Nephron progenitor cell (in vitro differentiated cells): ENCODE measurements around the gene DNAJC22.

Source experiments
- DNase-seq: peaks from one replicate; pipeline ENCODE4 v3.0.0; 2021
- H3K27ac Mint-ChIP-seq: 2 replicates; pipeline ENCODE4 v1.8.0; 2021; ENCODE audit warnings: mild to moderate bottlenecking, moderate library complexity, mixed read lengths
- H3K27me3 Mint-ChIP-seq: 2 replicates; pipeline ENCODE4 v1.8.0; 2021; ENCODE audit warnings: mild to moderate bottlenecking, low read depth, mixed read lengths; ENCODE audit not compliant: poor library complexity
- H3K36me3 Mint-ChIP-seq: 2 replicates; pipeline ENCODE4 v1.8.0; 2021; ENCODE audit warnings: low read depth, mixed read lengths
- H3K4me1 Mint-ChIP-seq: 2 replicates; pipeline ENCODE4 v1.8.0; 2021; ENCODE audit warnings: mixed read lengths
- H3K4me3 Mint-ChIP-seq: 2 replicates; pipeline ENCODE4 v1.8.0; 2021; ENCODE audit warnings: mild to moderate bottlenecking, moderate library complexity, mixed read lengths
- H3K9me3 Mint-ChIP-seq: 2 replicates; pipeline ENCODE4 v1.8.0; 2021; ENCODE audit warnings: mild to moderate bottlenecking, moderate library complexity, mixed read lengths
- TF ChIP-seq, protein P1 (sequence below): fragments of 200-600 bp; sonication (generic); IDR thresholded peaks from 2 replicates; pipeline ENCODE4 v1.5.0; 2021; ENCODE audit warnings: antibody characterized with exemption

The DNAJC22 gene

DNA sequence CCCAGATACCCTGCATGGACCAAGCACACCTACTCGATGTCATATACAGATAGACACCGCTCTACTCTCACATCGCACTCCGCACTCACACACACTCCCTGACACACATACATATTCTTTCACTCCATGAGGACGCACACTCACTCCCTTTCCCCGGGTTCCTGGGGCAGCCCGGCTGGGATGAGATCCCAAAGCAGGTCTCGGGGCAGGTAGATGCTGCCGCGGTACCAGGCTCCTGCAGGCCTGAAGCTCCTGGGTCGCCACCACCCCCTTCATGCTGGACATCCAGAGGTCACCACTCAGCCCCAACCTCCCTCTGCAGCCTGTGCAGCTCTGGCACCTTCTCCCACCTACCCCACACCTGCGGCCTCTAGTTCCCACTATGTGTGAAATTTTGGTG lies 12.0 kb upstream of the DNAJC22 start:
- Mint-ChIP-seq H3K27me3 (peaks cover 80% of the 10 kb centered on the region), H3K9me3 (no peaks in the 10 kb centered on the region), H3K4me1 (peaks cover 39% of the 10 kb centered on the region), H3K36me3 (peaks cover 8% of the 10 kb centered on the region), H3K27ac (no peak overlapping the region), H3K4me3 (no peak overlapping the region)
- DNase-seq = no peak
- TF ChIP-seq, protein P1, sequence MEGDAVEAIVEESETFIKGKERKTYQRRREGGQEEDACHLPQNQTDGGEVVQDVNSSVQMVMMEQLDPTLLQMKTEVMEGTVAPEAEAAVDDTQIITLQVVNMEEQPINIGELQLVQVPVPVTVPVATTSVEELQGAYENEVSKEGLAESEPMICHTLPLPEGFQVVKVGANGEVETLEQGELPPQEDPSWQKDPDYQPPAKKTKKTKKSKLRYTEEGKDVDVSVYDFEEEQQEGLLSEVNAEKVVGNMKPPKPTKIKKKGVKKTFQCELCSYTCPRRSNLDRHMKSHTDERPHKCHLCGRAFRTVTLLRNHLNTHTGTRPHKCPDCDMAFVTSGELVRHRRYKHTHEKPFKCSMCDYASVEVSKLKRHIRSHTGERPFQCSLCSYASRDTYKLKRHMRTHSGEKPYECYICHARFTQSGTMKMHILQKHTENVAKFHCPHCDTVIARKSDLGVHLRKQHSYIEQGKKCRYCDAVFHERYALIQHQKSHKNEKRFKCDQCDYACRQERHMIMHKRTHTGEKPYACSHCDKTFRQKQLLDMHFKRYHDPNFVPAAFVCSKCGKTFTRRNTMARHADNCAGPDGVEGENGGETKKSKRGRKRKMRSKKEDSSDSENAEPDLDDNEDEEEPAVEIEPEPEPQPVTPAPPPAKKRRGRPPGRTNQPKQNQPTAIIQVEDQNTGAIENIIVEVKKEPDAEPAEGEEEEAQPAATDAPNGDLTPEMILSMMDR = no peak

DNA sequence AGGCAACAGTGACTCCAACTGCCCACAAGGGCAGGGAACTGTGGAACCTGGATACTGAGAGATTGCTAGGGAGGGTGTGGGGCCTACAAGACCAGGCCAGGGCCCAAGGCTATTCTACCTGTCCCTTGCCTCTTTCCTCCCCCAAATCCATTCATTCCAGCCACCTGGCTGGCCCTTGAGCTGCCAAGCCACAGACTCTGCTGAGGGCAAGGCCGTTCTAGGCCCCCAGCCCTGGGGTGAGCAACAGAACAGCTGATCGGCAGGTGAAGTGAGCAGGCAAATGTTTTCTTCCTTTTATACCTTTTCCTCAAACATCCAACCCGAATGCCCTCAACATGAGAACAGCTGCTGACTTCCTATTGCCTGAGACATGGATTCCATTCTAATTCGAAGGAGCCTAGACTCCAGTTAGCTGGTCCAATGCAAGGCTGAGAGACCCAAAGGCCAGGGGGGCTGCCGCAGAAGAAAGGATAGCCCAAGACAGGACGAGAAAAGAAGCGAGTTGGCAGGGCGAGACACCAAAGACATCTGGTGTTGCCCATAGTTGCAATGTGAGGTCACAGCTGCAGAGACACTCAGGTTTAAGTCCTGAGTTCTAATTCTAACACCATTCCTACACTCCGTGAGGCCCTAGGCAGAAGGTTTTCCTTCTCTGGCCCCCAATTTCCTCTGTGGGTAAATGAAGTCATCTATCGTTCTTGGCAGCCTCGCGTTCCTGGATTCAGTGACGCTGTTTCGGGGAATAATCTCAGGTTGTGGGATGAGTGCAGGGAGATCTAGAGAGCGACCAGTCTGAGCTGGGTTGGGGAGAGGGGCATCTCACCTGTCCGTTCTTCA lies 11.4 kb upstream of the DNAJC22 start:
- Mint-ChIP-seq H3K4me1 (peaks cover 45% of the 10 kb centered on the region), H3K27me3 (peaks cover 81% of the 10 kb centered on the region), H3K9me3 (no peaks in the 10 kb centered on the region), H3K36me3 (peaks cover 5% of the 10 kb centered on the region), H3K4me3 (peak overlapping the region; percentile 40), H3K27ac (no peak overlapping the region)
- DNase-seq = no peak
- TF ChIP-seq, protein P1 = no peak

DNA sequence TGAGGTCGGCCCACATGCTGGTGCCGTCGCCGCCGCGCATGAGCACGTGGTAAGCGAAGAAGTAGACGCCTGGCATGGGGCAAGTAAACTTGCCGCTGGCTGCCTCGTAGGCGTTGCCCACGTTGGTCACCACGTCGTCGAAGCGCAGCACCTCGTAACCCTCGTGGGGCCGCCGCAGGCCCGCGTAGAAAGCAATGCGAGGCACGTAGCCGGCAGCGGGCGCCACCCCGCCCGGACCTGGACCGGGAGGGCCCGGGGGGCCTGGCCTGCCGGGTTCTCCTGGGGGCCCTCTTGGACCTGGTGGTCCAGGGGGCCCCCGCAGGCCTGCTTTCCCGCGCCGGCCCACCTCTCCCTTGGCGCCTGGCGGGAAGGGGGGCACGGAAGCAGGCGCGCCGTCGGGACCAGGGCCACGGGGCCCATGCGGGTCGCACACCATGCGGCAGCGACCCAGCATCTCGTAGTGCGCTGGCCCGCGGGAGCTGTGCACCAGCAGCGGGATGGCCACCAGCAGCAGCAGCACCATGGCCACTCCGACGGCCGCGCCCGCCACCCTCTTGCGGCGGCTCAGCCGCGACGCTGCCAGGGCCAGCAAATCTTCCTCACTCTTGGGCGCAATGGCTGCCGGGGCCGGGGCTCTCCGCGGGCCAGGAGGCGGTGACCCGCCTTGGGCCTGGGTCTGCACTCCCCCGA lies 10.6 kb upstream of the DNAJC22 start:
- TF ChIP-seq, protein P1 = no peak
- Mint-ChIP-seq H3K27ac (no peak overlapping the region), H3K4me1 (peaks cover 52% of the 10 kb centered on the region), H3K36me3 (peaks cover 5% of the 10 kb centered on the region), H3K27me3 (peaks cover 89% of the 10 kb centered on the region), H3K9me3 (no peaks in the 10 kb centered on the region), H3K4me3 (no peak overlapping the region)
- DNase-seq = no peak

DNA sequence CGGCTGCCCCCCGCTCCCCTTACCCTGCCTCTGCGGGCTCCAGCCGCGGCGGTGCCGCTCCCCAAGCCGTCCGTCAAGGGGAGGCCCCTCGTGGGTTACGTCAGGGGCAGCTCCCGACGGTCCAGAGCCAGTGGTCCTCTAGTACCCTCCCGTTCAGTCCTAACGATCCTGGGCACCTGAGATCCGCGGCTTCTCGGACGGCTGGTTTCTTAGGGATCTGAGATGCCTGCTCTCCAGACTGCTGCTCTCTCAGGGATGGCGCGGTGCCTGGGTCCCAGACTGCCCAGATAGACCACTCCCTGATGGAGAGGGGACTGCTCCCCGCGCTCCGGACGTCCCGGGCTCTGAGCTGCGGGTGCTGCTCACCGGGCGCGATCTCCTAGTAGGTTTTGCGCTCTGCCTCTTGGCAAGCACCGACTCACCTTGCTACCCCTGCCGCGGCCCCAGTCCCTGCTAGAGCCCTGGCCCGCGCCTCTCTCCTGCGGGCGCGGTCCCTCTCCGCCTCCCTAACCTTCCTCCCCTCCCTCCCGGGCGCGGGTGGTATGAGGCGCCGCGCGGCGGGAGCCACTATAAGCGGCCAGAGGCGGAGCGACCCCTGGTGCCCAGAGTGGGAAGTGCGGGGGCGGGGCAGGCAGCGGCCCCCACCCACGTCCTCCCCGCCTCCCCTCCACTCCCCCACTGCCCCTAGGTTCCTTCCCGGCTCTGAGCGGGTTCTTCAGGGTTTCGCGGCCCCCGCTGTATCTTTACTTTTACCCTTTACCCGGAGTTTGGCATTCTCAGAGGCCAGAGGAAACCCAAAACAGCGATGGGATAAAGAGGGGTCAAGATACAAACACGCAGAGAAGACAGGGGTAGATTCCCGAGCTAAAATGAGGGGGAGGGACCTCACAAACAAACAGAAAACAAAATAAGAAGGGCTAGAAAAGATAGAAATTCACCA lies 9.8 kb upstream of the DNAJC22 start, which contains the start of gene C1QL4:
Gene C1QL4 (minus strand): TSS at position 544 of the 940 bp plus-strand sequence. CDS start 711 bp downstream, outside the sequence.
- Mint-ChIP-seq H3K4me3 (peak within 1 kb of the TSS; percentile 74), H3K27me3 (peaks cover 95% of the 10 kb centered on the region)

DNA sequence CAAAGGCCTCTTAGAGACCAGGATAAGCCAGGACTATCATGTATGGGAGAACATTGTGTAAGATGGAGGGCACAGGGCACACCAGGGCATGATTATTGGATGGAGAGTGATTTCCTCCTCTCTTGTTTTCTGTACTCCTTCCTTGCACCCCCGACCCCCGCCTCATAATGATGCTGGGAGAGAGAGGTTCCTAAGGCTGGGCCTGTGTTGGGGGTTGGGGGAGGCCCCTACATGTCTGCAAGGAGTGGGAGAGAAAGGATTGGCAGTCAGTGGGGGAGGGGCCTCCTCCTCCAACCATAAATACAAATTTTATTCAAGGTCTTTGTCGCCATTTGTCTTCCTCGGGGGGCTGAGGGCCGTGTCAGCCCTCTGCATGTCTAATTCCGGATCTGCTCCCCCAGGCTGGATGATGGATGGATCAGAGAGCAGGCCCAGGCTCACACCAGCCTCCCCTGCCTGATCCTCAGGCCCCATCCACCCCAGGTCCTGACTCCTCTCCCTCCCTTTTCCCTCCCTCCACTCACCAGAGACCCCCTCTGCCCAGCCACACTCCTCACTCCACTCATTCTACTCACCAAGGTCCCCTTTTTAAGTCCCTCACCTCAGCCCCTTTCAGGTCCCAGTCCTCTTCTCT lies 7.7 kb upstream of the DNAJC22 start:
- Mint-ChIP-seq H3K4me1 (peaks cover 58% of the 10 kb centered on the region), H3K27me3 (peaks cover 87% of the 10 kb centered on the region), H3K4me3 (peak overlapping the region; percentile 27), H3K9me3 (no peaks in the 10 kb centered on the region), H3K36me3 (no peaks in the 10 kb centered on the region), H3K27ac (no peak overlapping the region)
- no peak for DNase-seq
- TF ChIP-seq, protein P1 = no peak

More for the DNA sequence above, 9.8 kb upstream of the DNAJC22 start, which contains the start of gene C1QL4:
- peaks cover 49% of the 10 kb centered on the region for H3K4me1 Mint-ChIP-seq
- no peaks in the 10 kb centered on the region for H3K9me3 Mint-ChIP-seq
- DNase-seq = peak; percentile 99
- TF ChIP-seq, protein P1 = peak; percentile 99
- no peak within 1 kb of the TSS for H3K27ac Mint-ChIP-seq
- no peaks in the 10 kb centered on the region for H3K36me3 Mint-ChIP-seq
